ENCODE data around the gene SPNS3.

SPNS3 gene

GRCh38 chr17:4514206-4514605 lies 80.5 kb downstream of the SPNS3 start:
- Histone ChIP-seq H3K9me3 (ENCODE audit: low read length) (no peaks in the 10 kb centered on the region), H3K9me2 (ENCODE audit: low read depth, low read length) (no peaks in the 10 kb centered on the region), H3K27me3 (ENCODE audit: insufficient read depth, low read length) (0 out of 2 replicates have a peak, but pooled peaks cover 9% of the 10 kb centered on the region), H3K4me3 (ENCODE audit: low read depth, low read length, poor library complexity, severe bottlenecking) (no peak overlapping the region), H2AFZ (ENCODE audit: low read length) (no peak overlapping the region), H3K36me3 (ENCODE audit: insufficient read depth, low read length) (no peaks in the 10 kb centered on the region), H3K27ac (ENCODE audit: low read depth, low read length, poor library complexity, severe bottlenecking) (no peak overlapping the region), H3K4me2 (ENCODE audit: low read length) (no peak overlapping the region), H3F3A (ENCODE audit: insufficient read depth, low read length) (no peaks in the 10 kb centered on the region), H3K79me2 (ENCODE audit: insufficient read depth, low read length) (no peaks in the 10 kb centered on the region), H4K20me1 (ENCODE audit: insufficient read depth, low read length) (no peaks in the 10 kb centered on the region), H3K9ac (ENCODE audit: low read length) (no peak overlapping the region), H3K4me1 (ENCODE audit: insufficient read depth, low read length, severe bottlenecking) (peaks cover 9% of the 10 kb centered on the region)
- TF ChIP-seq EZH2 (IDR thresholded peaks at IDR 0.05; ENCODE audit: borderline replicate concordance, low read length): no peak

DNA sequence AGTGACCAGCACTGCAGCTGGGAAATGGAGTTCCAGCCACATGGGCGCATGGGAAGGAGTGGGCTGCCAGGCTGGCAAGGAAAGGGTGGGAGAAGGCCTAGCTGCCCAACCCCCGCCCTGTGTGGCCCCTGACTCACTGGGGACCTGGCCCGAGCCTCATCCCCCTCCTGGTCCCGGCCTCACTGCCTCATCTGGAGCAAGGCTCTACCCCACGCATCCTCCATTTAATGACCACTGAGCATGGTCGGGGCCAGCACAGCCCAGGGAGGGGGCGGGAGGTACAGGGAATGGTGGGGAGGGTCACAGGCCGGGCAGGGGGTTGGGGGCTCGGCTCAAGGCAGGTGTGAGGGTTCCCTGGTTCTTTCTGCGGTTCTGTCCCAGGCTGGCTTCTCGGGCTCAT lies 81.0 kb downstream of the SPNS3 start:
- Histone ChIP-seq H3K4me2 (ENCODE audit: low read length) (no peak overlapping the region), H3K9me2 (ENCODE audit: low read depth, low read length) (no peaks in the 10 kb centered on the region), H3K27ac (ENCODE audit: low read depth, low read length, poor library complexity, severe bottlenecking) (no peak overlapping the region), H3K79me2 (ENCODE audit: insufficient read depth, low read length) (no peaks in the 10 kb centered on the region), H2AFZ (ENCODE audit: low read length) (no peak overlapping the region), H3K4me1 (ENCODE audit: insufficient read depth, low read length, severe bottlenecking) (peaks cover 10% of the 10 kb centered on the region), H3K9ac (ENCODE audit: low read length) (no peak overlapping the region), H3F3A (ENCODE audit: insufficient read depth, low read length) (no peaks in the 10 kb centered on the region), H3K4me3 (ENCODE audit: low read depth, low read length, poor library complexity, severe bottlenecking) (no peak overlapping the region), H3K36me3 (ENCODE audit: insufficient read depth, low read length) (no peaks in the 10 kb centered on the region), H3K9me3 (ENCODE audit: low read length) (no peaks in the 10 kb centered on the region), H4K20me1 (ENCODE audit: insufficient read depth, low read length) (no peaks in the 10 kb centered on the region), H3K27me3 (ENCODE audit: insufficient read depth, low read length) (0 out of 2 replicates have a peak, but pooled peaks cover 9% of the 10 kb centered on the region)
- TF ChIP-seq CTCF (IDR thresholded peaks at IDR 0.05; ENCODE audit: low read length) (no peak), EZH2 (IDR thresholded peaks at IDR 0.05; ENCODE audit: borderline replicate concordance, low read length) (no peak)

GRCh38 chr17:4515501-4515900 lies 81.8 kb downstream of the SPNS3 start:
- Histone ChIP-seq H3K4me3 (ENCODE audit: low read depth, low read length, poor library complexity, severe bottlenecking) (no peak overlapping the region), H3K4me2 (ENCODE audit: low read length) (no peak overlapping the region), H3K9me3 (ENCODE audit: low read length) (no peaks in the 10 kb centered on the region), H3K79me2 (ENCODE audit: insufficient read depth, low read length) (no peaks in the 10 kb centered on the region), H3K4me1 (ENCODE audit: insufficient read depth, low read length, severe bottlenecking) (peaks cover 10% of the 10 kb centered on the region), H2AFZ (ENCODE audit: low read length) (no peak overlapping the region), H3K27me3 (ENCODE audit: insufficient read depth, low read length) (0 out of 2 replicates have a peak, but pooled peaks cover 5% of the 10 kb centered on the region), H3F3A (ENCODE audit: insufficient read depth, low read length) (no peaks in the 10 kb centered on the region), H3K36me3 (ENCODE audit: insufficient read depth, low read length) (no peaks in the 10 kb centered on the region), H3K9ac (ENCODE audit: low read length) (no peak overlapping the region), H4K20me1 (ENCODE audit: insufficient read depth, low read length) (no peaks in the 10 kb centered on the region), H3K27ac (ENCODE audit: low read depth, low read length, poor library complexity, severe bottlenecking) (no peak overlapping the region), H3K9me2 (ENCODE audit: low read depth, low read length) (no peaks in the 10 kb centered on the region)
- TF ChIP-seq EZH2 (IDR thresholded peaks at IDR 0.05; ENCODE audit: borderline replicate concordance, low read length): no peak
- no peak for TF ChIP-seq CTCF (IDR thresholded peaks at IDR 0.05; ENCODE audit: low read length)

- H3K27ac ChIP-seq (ENCODE audit: low read depth, low read length, poor library complexity, severe bottlenecking): no peak overlapping the region
- no peak overlapping the region for H2AFZ ChIP-seq (ENCODE audit: low read length)
- TF ChIP-seq EZH2 (IDR thresholded peaks at IDR 0.05; ENCODE audit: borderline replicate concordance, low read length) (no peak), CTCF (IDR thresholded peaks at IDR 0.05; ENCODE audit: low read length) (no peak)
- no peaks in the 10 kb centered on the region for H4K20me1 ChIP-seq (ENCODE audit: insufficient read depth, low read length)
- H3K79me2 ChIP-seq (ENCODE audit: insufficient read depth, low read length): no peaks in the 10 kb centered on the region
- H3K9ac ChIP-seq (ENCODE audit: low read length): no peak overlapping the region
- H3K4me1 ChIP-seq (ENCODE audit: insufficient read depth, low read length, severe bottlenecking): peaks cover 10% of the 10 kb centered on the region
- H3K4me2 ChIP-seq (ENCODE audit: low read length): no peak overlapping the region
- H3K9me2 ChIP-seq (ENCODE audit: low read depth, low read length): no peaks in the 10 kb centered on the region
- H3K27me3 ChIP-seq (ENCODE audit: insufficient read depth, low read length): no peaks in the 10 kb centered on the region
- no peaks in the 10 kb centered on the region for H3K9me3 ChIP-seq (ENCODE audit: low read length)
- H3K36me3 ChIP-seq (ENCODE audit: insufficient read depth, low read length): no peaks in the 10 kb centered on the region
- no peak overlapping the region for H3K4me3 ChIP-seq (ENCODE audit: low read depth, low read length, poor library complexity, severe bottlenecking)
- no peaks in the 10 kb centered on the region for H3F3A ChIP-seq (ENCODE audit: insufficient read depth, low read length)
Measured at GRCh38 chr17:4516735-4517134, 83.0 kb downstream of the SPNS3 start.

Data from OCI-LY1 (cell line).